SIG-M5 treated with dmso at 0.1 percent for 504 hours (cell line): ENCODE measurements around the gene OPA1.

ENCODE experiments used
- DNase-seq: peaks from one replicate; lab custom pipeline; 2025; ENCODE audit not compliant: unreplicated experiment; lab: John Stamatoyannopoulos, UW

OPA1 gene, protein sequence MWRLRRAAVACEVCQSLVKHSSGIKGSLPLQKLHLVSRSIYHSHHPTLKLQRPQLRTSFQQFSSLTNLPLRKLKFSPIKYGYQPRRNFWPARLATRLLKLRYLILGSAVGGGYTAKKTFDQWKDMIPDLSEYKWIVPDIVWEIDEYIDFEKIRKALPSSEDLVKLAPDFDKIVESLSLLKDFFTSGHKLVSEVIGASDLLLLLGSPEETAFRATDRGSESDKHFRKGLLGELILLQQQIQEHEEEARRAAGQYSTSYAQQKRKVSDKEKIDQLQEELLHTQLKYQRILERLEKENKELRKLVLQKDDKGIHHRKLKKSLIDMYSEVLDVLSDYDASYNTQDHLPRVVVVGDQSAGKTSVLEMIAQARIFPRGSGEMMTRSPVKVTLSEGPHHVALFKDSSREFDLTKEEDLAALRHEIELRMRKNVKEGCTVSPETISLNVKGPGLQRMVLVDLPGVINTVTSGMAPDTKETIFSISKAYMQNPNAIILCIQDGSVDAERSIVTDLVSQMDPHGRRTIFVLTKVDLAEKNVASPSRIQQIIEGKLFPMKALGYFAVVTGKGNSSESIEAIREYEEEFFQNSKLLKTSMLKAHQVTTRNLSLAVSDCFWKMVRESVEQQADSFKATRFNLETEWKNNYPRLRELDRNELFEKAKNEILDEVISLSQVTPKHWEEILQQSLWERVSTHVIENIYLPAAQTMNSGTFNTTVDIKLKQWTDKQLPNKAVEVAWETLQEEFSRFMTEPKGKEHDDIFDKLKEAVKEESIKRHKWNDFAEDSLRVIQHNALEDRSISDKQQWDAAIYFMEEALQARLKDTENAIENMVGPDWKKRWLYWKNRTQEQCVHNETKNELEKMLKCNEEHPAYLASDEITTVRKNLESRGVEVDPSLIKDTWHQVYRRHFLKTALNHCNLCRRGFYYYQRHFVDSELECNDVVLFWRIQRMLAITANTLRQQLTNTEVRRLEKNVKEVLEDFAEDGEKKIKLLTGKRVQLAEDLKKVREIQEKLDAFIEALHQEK

DNA sequence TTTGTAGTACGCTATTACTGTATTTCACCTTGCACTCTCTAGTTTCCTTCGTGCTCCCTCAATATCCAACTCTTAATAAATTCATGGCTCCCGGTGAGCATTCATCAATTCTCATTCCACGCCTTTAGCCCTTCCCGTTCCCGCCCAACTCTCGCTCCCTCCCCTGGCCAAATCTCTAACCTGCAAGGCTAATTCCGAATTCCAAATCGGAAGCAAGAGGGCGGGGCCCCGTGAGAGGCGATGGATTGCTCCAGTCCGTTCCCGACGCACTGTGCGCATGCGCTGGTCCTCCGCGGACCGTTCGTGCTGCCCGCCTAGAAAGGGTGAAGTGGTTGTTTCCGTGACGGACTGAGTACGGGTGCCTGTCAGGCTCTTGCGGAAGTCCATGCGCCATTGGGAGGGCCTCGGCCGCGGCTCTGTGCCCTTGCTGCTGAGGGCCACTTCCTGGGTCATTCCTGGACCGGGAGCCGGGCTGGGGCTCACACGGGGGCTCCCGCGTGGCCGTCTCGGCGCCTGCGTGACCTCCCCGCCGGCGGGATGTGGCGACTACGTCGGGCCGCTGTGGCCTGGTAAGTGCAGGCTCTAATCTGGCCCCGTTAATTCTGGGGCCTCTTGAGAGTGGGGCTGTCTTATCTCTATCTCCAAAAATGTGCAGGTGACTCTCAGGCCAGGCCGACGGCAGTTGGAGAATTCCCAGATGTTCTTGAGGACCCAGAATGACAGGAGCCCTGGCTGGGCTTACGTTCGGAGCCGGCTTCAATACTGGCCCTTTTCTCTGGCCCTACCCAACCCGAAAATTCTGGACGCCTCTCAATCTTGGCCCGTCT, at the start of gene OPA1:
Gene OPA1, plus strand, starts transcription at position 368 of the 827 bp plus-strand sequence. Its CDS starts 170 bp downstream, at position 538.
- DNase-seq = peak; percentile 98

DNA sequence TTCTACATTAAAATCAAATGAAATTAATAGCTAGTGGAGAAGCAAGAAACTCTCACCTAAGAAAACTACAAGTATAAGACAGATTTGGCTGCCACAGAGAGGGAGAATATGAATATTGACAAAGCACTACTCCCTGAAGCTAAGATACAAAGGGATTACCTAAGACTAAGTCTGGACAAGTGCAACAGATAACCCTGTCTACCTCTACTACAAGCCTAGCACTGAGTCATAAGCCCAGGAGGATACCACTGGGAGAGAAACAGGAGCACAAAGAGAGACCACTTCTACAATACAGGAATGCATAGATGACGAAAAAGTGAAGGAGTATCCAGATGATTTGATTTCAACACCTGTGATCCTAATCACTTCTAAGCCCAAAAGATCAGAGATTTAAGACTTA, 48.7 kb upstream of the OPA1 start:
- DNase-seq = no peak

DNA sequence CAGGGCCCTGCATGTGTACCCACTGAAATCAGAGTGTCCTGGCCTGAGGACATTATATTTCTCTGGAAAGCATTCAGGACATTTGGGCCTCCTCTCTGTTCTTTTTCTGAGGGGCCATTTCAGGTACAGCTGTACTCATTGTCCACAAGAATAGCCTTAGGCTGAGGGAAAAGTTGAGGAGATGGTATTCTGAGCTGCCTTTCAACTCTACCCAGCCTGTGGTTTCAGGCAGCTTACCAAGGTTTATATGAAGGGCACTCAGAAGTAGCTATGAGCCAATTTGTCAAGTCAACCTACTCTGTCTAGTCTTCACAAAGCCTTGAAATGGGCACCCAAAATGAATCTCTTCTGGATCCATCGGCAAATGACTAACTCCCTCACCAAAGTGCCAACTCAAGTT, 47.7 kb upstream of the OPA1 start:
- DNase-seq = no peak

DNA sequence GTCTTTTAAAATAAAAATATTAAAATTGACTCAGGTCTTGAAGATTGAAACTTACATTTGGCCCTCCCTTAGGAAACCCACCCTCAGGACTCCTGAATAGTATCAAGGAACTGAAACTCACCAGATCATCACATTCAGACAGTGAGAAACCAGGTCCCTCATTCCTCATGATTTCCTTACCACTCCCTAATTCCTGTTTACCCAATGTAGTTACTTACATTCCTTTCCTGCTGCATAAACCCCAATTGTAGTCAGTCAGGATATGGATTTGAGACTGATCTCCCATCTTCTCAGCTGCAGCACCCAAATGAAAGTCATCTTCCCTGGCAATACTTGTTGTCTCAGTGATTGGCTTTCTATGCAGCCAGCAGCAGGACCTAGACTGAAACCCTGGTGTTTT, 46.9 kb upstream of the OPA1 start:
- DNase-seq = no peak

DNA sequence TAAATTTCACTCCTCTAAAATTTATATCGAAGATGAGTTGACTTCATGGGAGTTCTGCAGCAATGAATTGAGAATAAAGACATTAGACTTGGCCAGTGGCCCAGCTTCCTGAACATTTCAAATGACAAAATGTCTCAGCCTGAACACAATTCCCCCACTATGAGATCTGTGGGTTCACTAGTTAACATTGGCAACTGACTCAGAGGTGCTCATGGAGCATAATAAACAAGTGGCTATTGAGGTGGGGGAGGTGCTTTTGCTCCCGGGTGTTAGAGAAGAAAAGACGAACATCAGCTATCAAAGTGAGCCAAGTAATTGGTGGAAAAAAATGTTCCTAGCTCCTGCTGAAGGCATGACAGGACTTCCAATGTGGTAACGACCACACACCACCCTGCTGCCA, 44.6 kb upstream of the OPA1 start:
- DNase-seq = no peak

DNA sequence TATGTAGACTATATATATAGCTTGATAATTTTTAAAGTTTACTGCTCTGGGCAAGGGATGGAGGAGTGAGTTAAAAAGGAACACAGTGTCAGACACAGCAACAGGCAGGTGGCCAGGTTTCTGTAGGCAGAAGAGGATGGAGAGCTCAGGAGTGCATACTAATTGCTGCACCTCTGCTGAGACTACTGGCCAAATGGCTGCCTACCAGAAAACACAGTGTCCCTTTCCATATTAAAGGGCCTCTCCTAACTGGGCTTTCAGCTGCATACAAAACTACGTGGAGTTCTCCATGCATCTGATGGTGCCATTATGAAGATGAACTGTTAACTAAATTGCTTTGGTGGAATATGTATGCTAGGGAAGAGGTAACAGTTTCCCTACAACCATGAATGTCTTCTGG, 40.1 kb upstream of the OPA1 start:
- no peak for DNase-seq

DNA sequence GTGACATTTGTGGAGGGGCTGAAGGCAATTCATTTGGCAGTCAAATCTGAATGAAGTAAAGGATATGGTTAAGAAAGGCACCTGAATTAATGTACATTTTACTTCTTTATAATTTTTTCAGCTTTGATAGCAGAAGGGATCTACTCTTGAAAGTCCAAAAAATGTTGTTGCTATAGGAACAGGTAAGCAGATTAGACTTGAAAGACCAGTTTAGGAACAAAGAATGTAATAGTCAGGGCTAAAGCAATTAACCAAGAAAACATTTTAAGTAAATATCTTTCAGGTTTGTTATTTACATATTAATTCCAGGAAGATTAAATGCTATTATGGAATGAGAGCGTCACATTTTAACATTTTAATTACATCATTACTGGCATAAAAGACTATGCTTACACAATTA, 39.4 kb upstream of the OPA1 start:
- peak; percentile 34 for DNase-seq

DNA sequence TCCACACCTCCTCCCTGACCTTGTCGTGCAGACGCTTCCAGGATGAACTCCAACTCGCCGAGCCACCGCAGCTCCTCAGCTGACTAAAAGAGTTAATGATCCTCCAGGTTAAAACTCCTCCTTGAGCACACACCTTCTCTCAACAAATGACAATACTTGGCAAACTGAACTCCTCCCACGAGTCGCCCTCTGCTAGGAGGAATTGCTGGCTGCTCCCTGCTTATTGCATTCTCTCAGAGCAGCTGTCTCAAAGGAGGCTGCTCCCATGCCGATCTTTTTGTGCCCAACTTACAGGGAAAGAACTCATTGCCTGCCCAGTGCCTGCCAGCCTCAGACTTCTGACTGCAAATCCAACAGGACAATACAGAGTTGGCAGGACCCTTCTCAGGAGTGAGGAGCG, 38.2 kb upstream of the OPA1 start, which contains the start of gene ATP13A4:
Gene ATP13A4, minus strand, starts transcription at position 85 of the 400 bp plus-strand sequence. CDS start 96 bp downstream, outside the sequence.
- no peak for DNase-seq

DNA sequence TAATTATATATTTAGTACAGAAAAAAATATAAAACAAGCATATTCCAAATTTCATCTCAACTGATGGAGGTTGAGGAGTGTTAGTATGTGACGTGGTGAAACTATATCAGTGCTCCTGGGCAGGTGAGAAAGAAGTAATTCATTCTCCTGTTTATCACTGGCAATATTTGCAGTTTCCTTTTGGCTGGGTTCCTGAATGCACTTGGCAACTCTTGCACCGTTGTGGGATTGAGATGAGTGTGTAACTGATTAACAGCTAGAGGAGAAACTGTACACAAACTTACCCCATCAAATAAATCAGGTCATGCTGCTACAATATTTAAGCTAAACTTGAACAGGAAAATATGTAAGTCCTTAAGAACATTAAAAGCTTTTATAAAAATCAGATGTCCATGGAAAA, 36.2 kb upstream of the OPA1 start:
- DNase-seq = no peak

DNA sequence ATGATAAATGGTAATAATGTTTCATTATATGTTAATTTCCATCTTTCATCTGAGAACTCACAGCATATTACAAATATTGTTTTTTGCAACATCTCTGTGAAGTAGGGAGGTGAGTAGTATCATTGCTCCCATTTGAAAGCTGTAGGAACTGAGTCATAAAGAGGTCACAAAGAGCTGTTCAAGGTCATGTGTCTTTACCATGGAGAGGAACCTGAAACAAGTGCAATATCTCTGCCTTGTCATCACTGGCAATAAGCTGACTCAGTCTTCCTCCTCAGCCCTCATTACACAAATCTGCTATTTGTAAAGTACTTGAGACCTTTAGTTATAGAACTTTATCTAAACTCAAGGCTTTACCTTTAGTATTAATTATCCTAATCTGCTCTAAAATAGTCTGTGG, 33.9 kb upstream of the OPA1 start:
- no peak for DNase-seq

DNA sequence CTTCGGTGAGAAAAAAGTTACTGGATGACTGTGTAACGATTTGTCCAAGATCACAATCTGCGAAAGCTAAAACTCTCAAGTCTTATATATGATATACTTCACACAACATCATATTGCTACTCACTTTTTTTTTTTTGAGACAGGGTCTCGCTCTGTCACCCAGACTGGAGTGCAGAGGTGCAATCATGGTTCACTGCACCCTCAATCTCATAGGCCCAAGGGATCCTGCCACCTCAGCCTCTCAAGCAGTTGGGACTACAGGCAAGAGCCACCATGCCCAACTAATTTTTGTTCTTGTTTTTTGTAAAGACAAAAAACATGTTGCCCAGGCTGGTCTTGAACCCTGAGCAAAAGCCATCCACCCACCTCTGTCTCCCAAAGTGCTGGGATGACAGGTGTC, 32.9 kb upstream of the OPA1 start:
- DNase-seq = no peak

DNA sequence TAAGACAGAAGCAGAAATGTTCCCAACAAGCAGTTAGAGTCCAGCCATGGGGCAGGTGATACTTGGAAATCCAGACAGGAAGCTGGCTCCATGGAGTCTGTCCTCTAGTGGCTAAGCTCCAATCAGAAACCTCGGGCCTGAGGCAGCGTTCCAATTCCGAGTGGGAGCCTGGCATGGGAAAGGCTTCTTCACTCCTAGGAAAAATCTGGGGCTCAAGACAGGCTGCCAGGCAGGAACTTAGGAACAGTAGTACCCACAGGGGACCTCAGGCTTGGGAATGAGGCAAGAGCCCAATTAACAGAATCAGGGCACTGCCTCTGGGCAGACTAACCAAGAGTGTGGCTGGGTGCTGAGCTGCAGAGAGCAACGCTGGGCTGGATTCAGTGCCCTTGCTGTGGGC, 32.1 kb upstream of the OPA1 start:
- DNase-seq = no peak

DNA sequence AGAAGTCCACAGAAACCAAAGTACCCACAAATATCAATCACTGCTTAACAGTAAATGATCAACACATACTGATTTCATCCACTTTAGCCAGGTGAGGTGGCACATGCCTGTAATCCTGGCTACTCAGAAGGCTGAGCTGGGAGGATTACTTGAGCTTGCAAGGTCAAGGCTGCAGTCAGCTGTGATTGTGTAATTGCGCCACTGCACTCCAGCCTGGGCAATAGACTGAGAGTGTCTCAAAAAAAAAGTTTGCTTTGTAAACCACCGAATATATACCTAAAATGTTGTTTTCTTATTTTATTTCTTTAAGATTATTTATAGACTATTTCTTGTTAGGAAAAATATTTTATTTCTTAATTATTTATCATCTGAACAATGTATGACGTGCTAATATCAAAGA, 29.6 kb upstream of the OPA1 start:
- DNase-seq = no peak

DNA sequence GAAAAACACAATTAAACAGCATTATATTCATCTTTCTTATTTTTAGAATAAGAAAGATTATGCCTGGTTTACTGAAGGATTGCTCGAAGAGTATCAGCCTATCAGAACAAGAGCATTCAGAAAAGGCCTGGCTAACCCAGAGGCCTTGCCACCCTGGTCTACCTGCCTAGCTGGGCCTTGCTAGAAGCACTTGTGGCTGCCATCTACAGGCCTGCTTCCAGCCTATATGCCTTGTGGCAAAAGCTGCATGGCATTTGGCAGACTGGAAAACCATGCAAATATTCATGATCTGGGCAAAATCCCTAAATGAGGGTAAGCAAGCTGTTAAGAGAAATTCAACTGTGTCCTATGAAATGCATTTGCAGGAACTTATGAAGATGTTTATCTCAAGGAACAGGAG, 29.0 kb upstream of the OPA1 start:
- peak; percentile 31 for DNase-seq

DNA sequence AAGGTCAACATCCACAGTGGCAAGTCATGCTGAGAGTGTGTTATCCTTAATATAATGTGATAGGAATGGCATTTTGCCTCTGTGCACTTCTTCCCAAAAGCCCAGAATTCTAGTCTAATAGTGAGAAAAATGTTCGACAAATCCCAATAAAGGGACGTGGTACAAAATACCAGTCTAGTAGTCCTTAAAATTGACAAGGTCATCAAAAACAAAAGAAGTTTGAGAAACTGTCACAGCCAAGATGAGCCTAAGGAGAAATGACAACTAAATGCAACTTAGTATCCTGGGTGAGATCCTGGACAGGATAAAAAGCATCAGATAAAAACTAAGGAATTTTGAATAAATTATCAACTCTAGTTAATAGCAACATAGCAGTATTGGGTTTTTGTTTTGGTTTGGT, 23.9 kb upstream of the OPA1 start:
- DNase-seq = no peak

DNA sequence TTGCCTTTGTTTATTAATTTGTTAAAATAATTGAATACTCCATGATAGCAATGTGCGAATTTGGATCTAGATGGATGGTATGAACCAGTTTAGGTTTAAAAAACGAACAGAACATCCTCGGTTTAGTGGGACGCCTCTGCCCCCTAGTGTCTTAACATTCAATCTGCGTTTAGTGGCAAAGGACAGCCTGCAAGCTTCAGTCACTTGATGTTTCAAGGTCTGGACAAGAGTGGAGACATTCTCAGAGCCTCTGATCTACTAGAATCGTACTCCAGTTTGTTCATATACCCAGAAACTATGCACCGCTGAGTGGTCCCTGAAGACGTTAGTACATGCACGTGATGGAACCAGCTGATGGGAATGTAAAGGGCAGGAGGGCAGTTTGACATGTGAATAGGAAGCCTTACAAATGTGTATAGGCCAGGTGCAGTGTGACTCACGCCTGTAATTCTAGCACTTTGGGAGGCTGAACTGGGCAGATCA, 20.5 kb upstream of the OPA1 start:
- DNase-seq = peak; percentile 60

DNA sequence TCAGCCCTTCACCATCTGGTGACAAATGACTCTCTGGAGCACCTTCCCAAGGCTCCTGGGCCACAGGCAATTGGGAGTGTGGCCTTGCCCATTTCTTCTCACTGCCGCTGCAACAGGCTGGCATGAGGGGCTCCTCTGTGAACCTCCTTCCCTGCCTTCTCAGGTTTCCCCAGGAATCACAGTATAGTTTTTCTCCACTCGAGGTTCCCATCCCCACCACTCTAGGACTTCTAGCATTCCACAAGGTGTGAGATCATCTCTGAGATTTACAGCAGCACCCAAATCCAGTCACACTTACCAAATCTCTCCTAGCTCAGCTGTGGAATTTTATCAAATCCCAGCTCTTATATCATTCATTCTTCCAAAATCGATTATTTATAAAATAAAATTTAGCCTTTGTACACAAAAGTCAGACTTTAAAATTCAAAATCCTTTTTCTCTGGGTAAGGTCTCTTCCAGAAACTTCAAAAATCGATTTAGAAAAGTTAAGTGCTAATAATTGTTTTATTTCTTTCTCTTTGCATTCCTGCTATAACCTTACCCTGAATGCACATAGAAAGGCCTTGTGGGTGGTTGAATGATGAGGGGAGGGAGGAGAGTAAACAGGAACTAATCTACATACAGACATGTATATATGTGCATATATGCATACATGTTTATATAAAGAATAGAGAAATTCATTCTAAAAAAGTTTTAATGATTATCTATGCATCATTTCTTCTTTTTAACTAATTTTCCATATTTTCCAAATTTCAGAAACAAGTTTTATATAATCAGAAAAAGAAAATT, 19.4 kb upstream of the OPA1 start:
- DNase-seq = no peak

DNA sequence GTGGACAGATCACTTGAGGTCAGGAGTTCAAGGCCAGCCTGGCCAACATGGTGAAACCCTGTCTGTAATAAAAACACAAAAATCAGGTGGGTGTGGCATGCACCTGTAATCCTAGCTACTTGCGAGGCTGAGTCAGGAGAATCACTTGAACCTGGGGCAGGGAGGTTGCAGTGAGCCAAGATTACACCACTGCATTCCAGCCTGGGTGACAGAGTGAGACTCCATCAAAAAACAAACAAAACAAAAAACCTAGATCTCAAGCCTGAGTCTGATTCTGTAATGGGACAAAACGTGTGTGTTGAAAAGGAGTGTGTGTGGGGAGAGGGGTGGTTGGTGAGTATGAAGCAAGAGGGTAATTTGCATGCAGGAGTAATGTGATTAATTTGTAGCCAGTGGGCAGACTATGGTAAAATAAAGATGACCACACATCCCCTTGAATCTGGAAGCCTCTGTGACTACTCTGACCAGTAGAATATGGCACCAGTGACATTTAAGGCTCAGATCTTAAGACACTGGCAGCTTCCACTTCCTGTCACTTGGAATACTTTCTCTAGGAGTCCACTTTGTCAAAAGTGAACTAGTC, 18.4 kb upstream of the OPA1 start:
- DNase-seq = no peak

DNA sequence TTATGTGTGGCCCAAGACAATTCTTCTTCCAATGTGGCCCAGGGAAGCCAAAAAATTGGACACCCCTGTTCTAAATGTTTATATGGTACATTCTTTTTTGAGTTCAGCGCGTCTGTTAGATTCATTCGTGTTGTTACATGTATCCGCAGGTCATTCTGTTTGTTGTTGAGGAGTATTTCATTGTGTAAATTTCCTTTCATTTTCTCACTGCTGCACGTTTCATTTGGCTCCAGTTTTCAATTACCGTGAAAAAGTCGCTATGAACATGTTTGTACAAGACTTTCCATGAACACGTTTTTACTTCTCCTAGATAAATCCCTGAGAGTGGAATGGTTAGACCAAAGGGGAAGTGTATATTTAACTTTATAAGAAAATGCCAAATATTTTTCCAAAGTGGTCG, 7.5 kb upstream of the OPA1 start:
- no peak for DNase-seq

DNA sequence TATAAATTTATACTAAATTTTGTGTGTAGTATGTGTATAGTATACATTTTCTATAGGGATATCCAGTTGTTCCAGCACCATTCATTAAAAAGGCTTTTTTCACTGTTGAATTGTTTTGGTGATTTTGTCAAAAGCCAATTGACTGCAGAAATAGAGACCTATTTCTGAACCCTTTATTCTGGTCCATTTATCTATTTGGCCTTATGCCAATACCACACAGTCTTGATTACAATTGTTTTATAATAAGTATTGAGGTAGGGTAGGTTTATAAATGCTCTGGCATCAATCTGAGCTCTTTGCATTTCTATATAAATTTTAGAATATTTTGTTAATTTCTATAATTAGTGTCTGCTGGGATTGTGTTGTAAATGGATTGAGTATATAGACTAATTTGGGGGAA, 6.5 kb upstream of the OPA1 start:
- DNase-seq = no peak
